Parathyroid adenoma (tissue), 2 donors: ENCODE measurements around the gene ATRIP.
"Not testable (repeated sequence)": the region's sequence is repeated elsewhere in the genome, so short reads cannot be mapped to it uniquely, and the experiment has no call there.

ENCODE experiments used
- H2AFZ ChIP-seq: fragments of 300-600 bp; sonication (generic); one replicate; pipeline ENCODE4 v1.7.0; 2017; ENCODE audit warnings: antibody characterized with exemption, mild to moderate bottlenecking
- H3K27ac ChIP-seq: fragments of 300-600 bp; sonication (generic); one replicate; pipeline ENCODE4 v1.7.0; 2017
- H3K27me3 ChIP-seq: fragments of 300-600 bp; sonication (generic); one replicate; pipeline ENCODE4 v1.7.0; 2017; ENCODE audit warnings: low read length; ENCODE audit not compliant: control insufficient read depth, insufficient read depth
- H3K36me3 ChIP-seq: fragments of 300-600 bp; sonication (generic); one replicate; pipeline ENCODE4 v1.7.0; 2017; ENCODE audit warnings: low read length; ENCODE audit not compliant: control insufficient read depth, insufficient read depth
- H3K4me1 ChIP-seq: fragments of 300-600 bp; sonication (generic); one replicate; pipeline ENCODE4 v1.7.0; 2017; ENCODE audit warnings: control low read depth
- H3K4me2 ChIP-seq: fragments of 300-600 bp; sonication (generic); one replicate; pipeline ENCODE4 v1.7.0; 2017; ENCODE audit warnings: low read length
- H3K4me3 ChIP-seq: fragments of 300-600 bp; sonication (generic); one replicate; pipeline ENCODE4 v1.7.0; 2017; ENCODE audit warnings: low read depth, low read length
- H3K79me2 ChIP-seq: fragments of 300-600 bp; sonication (generic); one replicate; pipeline ENCODE4 v1.7.0; 2017; ENCODE audit warnings: control low read depth
- H3K9ac ChIP-seq: fragments of 300-600 bp; sonication (generic); one replicate; pipeline ENCODE4 v1.7.0; 2017; ENCODE audit warnings: mild to moderate bottlenecking
- H3K9me3 ChIP-seq: fragments of 300-600 bp; sonication (generic); one replicate; pipeline ENCODE4 v1.7.0; 2017; ENCODE audit warnings: low read length; ENCODE audit not compliant: control insufficient read depth
- TF ChIP-seq, protein P1 (sequence below): fragments of 300-600 bp; sonication (generic); IDR thresholded peaks from one replicate; pipeline ENCODE4 v1.7.0; 2017; ENCODE audit warnings: antibody characterized with exemption, mild to moderate bottlenecking
- donor health status: primary hyperparathyroidism.

ATRIP gene

DNA sequence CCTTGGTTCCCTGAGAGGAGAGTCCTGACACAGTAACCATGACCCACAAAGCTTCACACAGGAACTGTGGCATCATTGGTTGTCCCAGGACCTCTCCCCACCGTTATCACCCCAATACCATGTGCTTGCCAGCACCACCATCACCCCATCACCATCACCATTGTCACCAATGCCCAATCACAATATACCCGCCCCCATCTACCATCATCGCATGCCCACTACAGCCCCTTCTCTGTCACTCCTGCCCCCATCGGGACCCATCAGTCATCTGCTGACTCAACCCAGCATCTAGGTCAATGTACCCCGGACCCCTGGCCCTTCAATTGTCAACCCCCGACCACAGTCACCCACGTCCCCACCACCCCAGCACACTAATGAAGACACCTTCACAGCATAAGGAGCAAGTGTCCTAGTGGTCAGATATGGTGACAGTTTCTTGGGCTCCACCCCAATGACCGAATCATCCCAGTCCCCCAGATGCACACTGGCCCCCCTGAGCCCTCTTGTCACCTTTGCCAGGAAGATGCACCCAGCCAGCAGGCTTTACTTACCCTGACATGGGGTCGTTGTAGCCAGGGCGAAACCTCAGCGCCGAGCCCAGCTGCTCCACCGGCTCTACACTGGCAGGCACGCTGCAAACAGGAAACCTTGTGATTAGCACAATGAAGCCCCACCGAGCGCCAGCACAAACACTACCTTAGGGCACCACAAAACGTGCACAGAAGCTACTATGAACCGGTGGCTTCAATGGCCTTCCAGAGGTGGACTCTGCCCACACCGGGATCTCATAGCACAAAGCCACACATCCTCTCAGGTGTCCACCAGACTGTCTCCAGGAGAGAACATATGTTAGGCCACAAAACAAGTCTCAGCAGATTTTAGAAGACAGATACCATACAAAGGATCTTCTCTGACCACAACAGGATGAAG lies 32.4 kb downstream of the ATRIP start:
- Histone ChIP-seq H3K4me2 (no peak overlapping the region), H3K27me3 (no peaks in the 10 kb centered on the region), H3K36me3 (no peaks in the 10 kb centered on the region), H2AFZ (no peak overlapping the region), H3K79me2 (peaks cover 3% of the 10 kb centered on the region), H3K27ac (no peak overlapping the region), H3K4me1 (no peaks in the 10 kb centered on the region), H3K9ac (no peak overlapping the region), H3K4me3 (no peak overlapping the region), H3K9me3 (no peaks in the 10 kb centered on the region)
- TF ChIP-seq, protein P1, sequence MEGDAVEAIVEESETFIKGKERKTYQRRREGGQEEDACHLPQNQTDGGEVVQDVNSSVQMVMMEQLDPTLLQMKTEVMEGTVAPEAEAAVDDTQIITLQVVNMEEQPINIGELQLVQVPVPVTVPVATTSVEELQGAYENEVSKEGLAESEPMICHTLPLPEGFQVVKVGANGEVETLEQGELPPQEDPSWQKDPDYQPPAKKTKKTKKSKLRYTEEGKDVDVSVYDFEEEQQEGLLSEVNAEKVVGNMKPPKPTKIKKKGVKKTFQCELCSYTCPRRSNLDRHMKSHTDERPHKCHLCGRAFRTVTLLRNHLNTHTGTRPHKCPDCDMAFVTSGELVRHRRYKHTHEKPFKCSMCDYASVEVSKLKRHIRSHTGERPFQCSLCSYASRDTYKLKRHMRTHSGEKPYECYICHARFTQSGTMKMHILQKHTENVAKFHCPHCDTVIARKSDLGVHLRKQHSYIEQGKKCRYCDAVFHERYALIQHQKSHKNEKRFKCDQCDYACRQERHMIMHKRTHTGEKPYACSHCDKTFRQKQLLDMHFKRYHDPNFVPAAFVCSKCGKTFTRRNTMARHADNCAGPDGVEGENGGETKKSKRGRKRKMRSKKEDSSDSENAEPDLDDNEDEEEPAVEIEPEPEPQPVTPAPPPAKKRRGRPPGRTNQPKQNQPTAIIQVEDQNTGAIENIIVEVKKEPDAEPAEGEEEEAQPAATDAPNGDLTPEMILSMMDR, result no peak

DNA sequence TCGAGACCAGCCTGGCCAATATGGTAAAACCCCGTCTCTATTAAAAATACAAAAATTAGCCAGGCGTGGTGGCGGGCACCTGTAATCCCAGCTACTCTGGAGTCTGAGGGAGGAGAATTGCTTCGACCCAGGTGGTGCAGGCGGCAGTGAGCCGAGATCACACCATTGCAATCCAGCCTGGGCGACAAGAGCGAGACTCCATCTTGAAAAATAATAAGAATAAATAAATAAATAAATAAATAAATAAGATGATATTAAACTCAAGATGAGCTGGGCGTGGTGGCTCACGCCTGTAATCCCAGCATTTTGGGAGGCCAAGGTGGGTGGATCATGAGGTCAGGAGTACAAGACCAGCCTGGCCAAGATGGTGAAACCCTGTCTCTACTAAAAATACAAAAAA lies 34.4 kb downstream of the ATRIP start:
- H3K9me3 ChIP-seq, H3K79me2 ChIP-seq, H3K4me2 ChIP-seq, H3K27ac ChIP-seq, H3K27me3 ChIP-seq, H3K4me3 ChIP-seq, H2AFZ ChIP-seq, H3K36me3 ChIP-seq, H3K4me1 ChIP-seq, H3K9ac ChIP-seq: not testable (repeated sequence)

DNA sequence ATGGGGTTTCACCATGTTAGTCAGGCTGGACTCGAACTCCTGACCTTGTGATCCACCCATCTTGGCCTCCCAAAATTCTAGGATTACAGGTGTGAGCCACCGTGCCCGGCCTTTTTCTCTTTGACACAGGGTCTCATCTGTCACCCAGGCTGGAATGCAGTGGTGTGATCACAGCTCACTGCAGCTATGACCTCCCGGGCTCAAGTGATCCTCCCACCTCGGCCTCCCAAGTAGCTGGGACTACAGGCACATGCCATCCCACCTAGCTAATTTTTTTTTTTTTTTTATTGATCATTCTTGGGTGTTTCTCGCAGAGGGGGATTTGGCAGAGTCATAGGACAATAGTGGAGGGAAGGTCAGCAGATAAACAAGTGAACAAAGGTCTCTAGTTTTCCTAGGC lies 36.3 kb downstream of the ATRIP start:
- not testable (repeated sequence) for H2AFZ ChIP-seq, H3K9me3 ChIP-seq, H3K4me1 ChIP-seq, H3K27me3 ChIP-seq, H3K79me2 ChIP-seq, H3K9ac ChIP-seq, H3K27ac ChIP-seq, H3K4me2 ChIP-seq, H3K4me3 ChIP-seq, H3K36me3 ChIP-seq

DNA sequence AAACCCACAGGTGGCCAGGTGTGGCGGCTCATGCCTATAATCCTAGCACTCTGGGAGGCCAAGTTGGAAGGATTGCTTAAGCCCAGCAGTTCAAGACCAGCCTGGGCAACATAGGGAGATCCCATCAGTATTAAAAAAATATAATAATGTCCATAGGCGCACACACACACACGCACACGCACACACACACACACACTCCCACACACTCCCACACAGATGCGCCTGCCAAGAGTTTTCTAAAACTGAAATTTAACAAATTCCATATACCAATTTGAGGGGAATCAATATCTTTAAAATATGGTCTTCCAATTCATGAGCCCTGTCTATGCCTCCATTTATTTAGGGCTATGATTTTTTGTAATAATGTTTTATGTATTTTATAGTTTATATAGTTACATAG lies 40.4 kb downstream of the ATRIP start:
- H3K36me3 ChIP-seq, result no peaks in the 10 kb centered on the region
- H3K9ac ChIP-seq, result no peak overlapping the region
- no peak overlapping the region for H3K4me3 ChIP-seq
- no peaks in the 10 kb centered on the region for H3K9me3 ChIP-seq
- no peaks in the 10 kb centered on the region for H3K27me3 ChIP-seq
- H3K27ac ChIP-seq, result no peak overlapping the region
- H2AFZ ChIP-seq, result no peak overlapping the region
- H3K79me2 ChIP-seq, result no peaks in the 10 kb centered on the region
- H3K4me1 ChIP-seq, result no peaks in the 10 kb centered on the region
- H3K4me2 ChIP-seq, result no peak overlapping the region
- TF ChIP-seq, protein P1, result no peak

DNA sequence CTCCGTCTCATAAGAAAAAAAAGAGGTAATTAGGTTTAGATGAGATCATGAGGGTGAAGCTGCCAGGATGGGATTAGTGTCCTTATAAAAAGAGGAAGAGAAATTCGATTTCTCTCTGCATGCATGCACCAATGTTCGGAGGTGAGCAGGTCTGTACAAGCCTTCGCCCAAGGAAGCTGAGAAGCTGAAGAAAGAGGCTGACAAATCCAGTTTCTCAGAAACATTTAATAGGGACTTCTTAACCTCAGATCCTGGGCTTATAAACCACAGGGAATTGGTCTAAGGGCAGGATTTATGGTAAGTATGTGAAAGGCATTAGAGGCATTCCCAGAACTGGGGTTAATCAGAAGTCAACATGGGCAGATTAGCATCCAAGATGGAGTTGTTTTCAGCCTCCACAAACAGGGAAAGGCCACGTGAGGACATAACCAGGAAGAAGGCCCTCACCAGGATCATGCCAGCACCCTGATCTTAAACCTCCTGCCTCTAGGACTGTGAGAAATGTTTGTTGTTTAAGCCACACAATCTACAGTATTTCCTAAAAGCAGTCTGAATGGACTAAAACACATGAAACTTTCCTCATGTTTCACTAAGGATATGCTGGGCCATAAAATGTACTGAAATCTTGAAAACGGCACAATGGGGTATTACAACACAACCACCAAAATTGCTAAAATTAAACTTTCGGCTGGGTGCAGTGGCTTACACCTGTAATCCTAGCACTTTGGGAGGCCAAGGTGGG lies 46.1 kb downstream of the ATRIP start:
- H3K9ac ChIP-seq, result no peak overlapping the region

More for the DNA sequence above, 46.1 kb downstream of the ATRIP start:
- no peaks in the 10 kb centered on the region for H3K9me3 ChIP-seq
- H3K79me2 ChIP-seq, result no peaks in the 10 kb centered on the region
- H3K27me3 ChIP-seq, result no peaks in the 10 kb centered on the region
- no peak overlapping the region for H3K4me2 ChIP-seq
- TF ChIP-seq, protein P1, result no peak
- no peak overlapping the region for H3K4me3 ChIP-seq
- H3K36me3 ChIP-seq, result no peaks in the 10 kb centered on the region
- H3K27ac ChIP-seq, result no peak overlapping the region
- H2AFZ ChIP-seq, result no peak overlapping the region
- no peaks in the 10 kb centered on the region for H3K4me1 ChIP-seq
